CD4-positive, CD25-positive, alpha-beta regulatory T cell (primary cell): Measurements from ENCODE around the gene AK8. TPM values are rescaled to one million over a fixed set of nuclear protein-coding genes. Genes with fewer than 3 reads are reported as not detected.

Experiments used
- ATAC-seq, 2 donors: fragments of 150-1000 bp; cut with Tn5 transposase; one replicate each; pipeline ENCODE4 v1.10.0; 2021; ENCODE audit warnings: low read depth in 2 of 2, moderate number of reproducible peaks in 2 of 2, moderate library complexity in 1 of 2
- DNase-seq, 3 donors: peaks; one replicate each; pipeline versions ENCODE4 v3.0.0 to v3.0.0-alpha.2; 2012 to 2022; ENCODE audit warnings: mixed read lengths in 1 of 3
- H3K27ac ChIP-seq: one replicate; pipeline ENCODE4 v1.7.0; 2013; ENCODE audit warnings: mild to moderate bottlenecking, low read length; ENCODE audit not compliant: insufficient read depth, poor library complexity, severe bottlenecking
- H3K27me3 ChIP-seq: one replicate; pipeline ENCODE4 v1.7.0; 2013; ENCODE audit warnings: low read length; ENCODE audit not compliant: control insufficient read depth, insufficient read depth
- H3K36me3 ChIP-seq: one replicate; pipeline ENCODE4 v1.7.0; 2013; ENCODE audit warnings: mild to moderate bottlenecking, low read length, moderate library complexity; ENCODE audit not compliant: control insufficient read depth, insufficient read depth
- H3K4me1 ChIP-seq: 2 replicates; pipeline ENCODE4 v1.7.0; 2013; ENCODE audit warnings: mild to moderate bottlenecking, low read length; ENCODE audit not compliant: insufficient read depth, control insufficient read depth, poor library complexity, severe bottlenecking
- H3K4me3 ChIP-seq: one replicate; pipeline ENCODE4 v1.7.0; 2013; ENCODE audit warnings: low read depth, mild to moderate bottlenecking, low read length, moderate library complexity
- H3K9me3 ChIP-seq, 2 experiments: 1 replicate in 1 of 2; 2 replicates in 1 of 2; pipeline ENCODE4 v1.7.0; 2013; ENCODE audit warnings: low read length in 2 of 2, mild to moderate bottlenecking in 1 of 2, moderate library complexity in 1 of 2; ENCODE audit not compliant: control insufficient read depth in 2 of 2
- H3K27ac Mint-ChIP-seq, 3 donors: one replicate each; pipeline ENCODE4 v1.8.0; 2020 to 2022; ENCODE audit warnings: mild to moderate bottlenecking in 3 of 3, mixed read lengths in 3 of 3, moderate library complexity in 2 of 3
- H3K27me3 Mint-ChIP-seq: one replicate; pipeline ENCODE4 v1.8.0; 2022; ENCODE audit warnings: mild to moderate bottlenecking, mixed read lengths
- H3K36me3 Mint-ChIP-seq: one replicate; pipeline ENCODE4 v1.8.0; 2020; ENCODE audit warnings: mixed read lengths
- H3K4me1 Mint-ChIP-seq, 4 donors: one replicate each; pipeline ENCODE4 v1.8.0; 2020 to 2022; ENCODE audit warnings: mixed read lengths in 4 of 4, mild to moderate bottlenecking in 1 of 4
- H3K4me3 Mint-ChIP-seq, 4 donors: one replicate each; pipeline ENCODE4 v1.8.0; 2020 to 2022; ENCODE audit warnings: mild to moderate bottlenecking in 4 of 4, mixed read lengths in 4 of 4, moderate library complexity in 3 of 4
- H3K9me3 Mint-ChIP-seq, 7 donors: one replicate each; pipeline ENCODE4 v1.8.0; 2020 to 2022; ENCODE audit warnings: mixed read lengths in 7 of 7, mild to moderate bottlenecking in 3 of 7, moderate library complexity in 2 of 7
- polyA plus RNA-seq, 4 donors: library from polyadenylated mRNA; unstranded; fragments of 300-500 nt; fragmentation: Illumina TruSeq; gene quantifications; one replicate each; pipeline ENCODE4 v1.2.3, GENCODE V29; 2021
- total RNA-seq: library from RNA; stranded (reverse); gene quantifications from one replicate; pipeline ENCODE4 v1.2.3, GENCODE V29; 2022

Gene AK8
- total and polyA plus RNA-seq, 5 donors from 2014 or later = 0.21 TPM; not detected in 4

GRCh38 chr9:132730054-132731033, 147.7 kb downstream of the AK8 start:
- no peak for ATAC-seq
- no peaks in the 10 kb centered on the region for H3K36me3 ChIP-seq
- H3K27ac ChIP-seq = no peak overlapping the region
- Mint-ChIP-seq H3K9me3 (no peaks in the 10 kb centered on the region), H3K27me3 (peaks cover 22% of the 10 kb centered on the region), H3K4me1 (no peaks in the 10 kb centered on the region), H3K27ac (peak overlapping the region in 1 of 3 donors; percentile 28), H3K36me3 (no peaks in the 10 kb centered on the region), H3K4me3 (no peak overlapping the region)
- H3K4me3 ChIP-seq = no peak overlapping the region
- H3K27me3 ChIP-seq = no peaks in the 10 kb centered on the region
- no peaks in the 10 kb centered on the region for H3K9me3 ChIP-seq
- no peaks in the 10 kb centered on the region for H3K4me1 ChIP-seq
- DNase-seq = no peak

GRCh38 chr9:132729235-132729890, 148.7 kb downstream of the AK8 start:
- H3K36me3 Mint-ChIP-seq = no peaks in the 10 kb centered on the region
- peaks cover 18% of the 10 kb centered on the region for H3K27me3 Mint-ChIP-seq
- H3K27ac Mint-ChIP-seq = no peak overlapping the region
- no peak overlapping the region for H3K4me3 Mint-ChIP-seq
- Histone ChIP-seq H3K9me3 (no peaks in the 10 kb centered on the region), H3K27ac (no peak overlapping the region), H3K27me3 (no peaks in the 10 kb centered on the region), H3K4me1 (no peaks in the 10 kb centered on the region), H3K4me3 (no peak overlapping the region), H3K36me3 (no peaks in the 10 kb centered on the region)
- no peak for ATAC-seq
- no peaks in the 10 kb centered on the region for H3K9me3 Mint-ChIP-seq
- no peaks in the 10 kb centered on the region for H3K4me1 Mint-ChIP-seq
- DNase-seq = no peak

- Histone ChIP-seq H3K4me1 (no peaks in the 10 kb centered on the region), H3K9me3 (no peaks in the 10 kb centered on the region), H3K4me3 (no peak overlapping the region), H3K27ac (no peak overlapping the region), H3K27me3 (no peaks in the 10 kb centered on the region), H3K36me3 (no peaks in the 10 kb centered on the region)
- Mint-ChIP-seq H3K27me3 (peaks cover 18% of the 10 kb centered on the region), H3K27ac (no peak overlapping the region), H3K36me3 (no peaks in the 10 kb centered on the region), H3K4me1 (no peaks in the 10 kb centered on the region), H3K4me3 (no peak overlapping the region), H3K9me3 (no peaks in the 10 kb centered on the region)
- DNase-seq = no peak
- ATAC-seq = no peak
Measured at GRCh38 chr9:132728497-132728896, 149.6 kb downstream of the AK8 start.

GRCh38 chr9:132728071-132728470, 150.0 kb downstream of the AK8 start:
- H3K9me3 ChIP-seq = no peaks in the 10 kb centered on the region
- no peak overlapping the region for H3K27ac ChIP-seq
- DNase-seq = no peak
- Mint-ChIP-seq H3K4me3 (no peak overlapping the region), H3K9me3 (no peaks in the 10 kb centered on the region), H3K4me1 (no peaks in the 10 kb centered on the region), H3K27me3 (peaks cover 18% of the 10 kb centered on the region), H3K27ac (no peak overlapping the region), H3K36me3 (no peaks in the 10 kb centered on the region)
- no peak overlapping the region for H3K4me3 ChIP-seq
- H3K4me1 ChIP-seq = no peaks in the 10 kb centered on the region
- H3K27me3 ChIP-seq = no peaks in the 10 kb centered on the region
- no peaks in the 10 kb centered on the region for H3K36me3 ChIP-seq
- no peak for ATAC-seq

GRCh38 chr9:132726576-132727130, 151.4 kb downstream of the AK8 start:
- H3K36me3 ChIP-seq = no peaks in the 10 kb centered on the region
- H3K27ac ChIP-seq = no peak overlapping the region
- ATAC-seq (no peak), DNase-seq (no peak)
- no peaks in the 10 kb centered on the region for H3K4me1 ChIP-seq
- Mint-ChIP-seq H3K9me3 (no peaks in the 10 kb centered on the region), H3K27ac (no peak overlapping the region), H3K27me3 (peaks cover 18% of the 10 kb centered on the region), H3K4me3 (no peak overlapping the region), H3K4me1 (no peaks in the 10 kb centered on the region), H3K36me3 (no peaks in the 10 kb centered on the region)
- H3K9me3 ChIP-seq = no peaks in the 10 kb centered on the region
- no peak overlapping the region for H3K4me3 ChIP-seq
- H3K27me3 ChIP-seq = no peaks in the 10 kb centered on the region

- no peaks in the 10 kb centered on the region for H3K9me3 Mint-ChIP-seq
- Histone ChIP-seq H3K4me1 (no peaks in the 10 kb centered on the region), H3K27ac (no peak overlapping the region), H3K27me3 (no peaks in the 10 kb centered on the region), H3K9me3 (no peaks in the 10 kb centered on the region), H3K36me3 (no peaks in the 10 kb centered on the region), H3K4me3 (no peak overlapping the region)
- H3K4me1 Mint-ChIP-seq = no peaks in the 10 kb centered on the region
- DNase-seq (no peak), ATAC-seq (no peak)
- H3K27ac Mint-ChIP-seq = no peak overlapping the region
- no peak overlapping the region for H3K4me3 Mint-ChIP-seq
- H3K36me3 Mint-ChIP-seq = no peaks in the 10 kb centered on the region
- H3K27me3 Mint-ChIP-seq = peaks cover 6% of the 10 kb centered on the region
Measured at GRCh38 chr9:132725306-132725705, 152.8 kb downstream of the AK8 start.

- Mint-ChIP-seq H3K4me1 (no peaks in the 10 kb centered on the region), H3K27ac (no peak overlapping the region), H3K9me3 (no peaks in the 10 kb centered on the region), H3K27me3 (peaks cover 5% of the 10 kb centered on the region), H3K4me3 (no peak overlapping the region), H3K36me3 (no peaks in the 10 kb centered on the region)
- Histone ChIP-seq H3K4me3 (no peak overlapping the region), H3K4me1 (no peaks in the 10 kb centered on the region), H3K9me3 (no peaks in the 10 kb centered on the region), H3K27ac (no peak overlapping the region), H3K27me3 (no peaks in the 10 kb centered on the region), H3K36me3 (no peaks in the 10 kb centered on the region)
- ATAC-seq = no peak
- no peak for DNase-seq
Measured at GRCh38 chr9:132723809-132724208, 154.3 kb downstream of the AK8 start.
